Loucy (cell line): Measurements from ENCODE around the gene CYTH1.

Source experiments
- H2AFZ ChIP-seq: fragments of 200-600 bp; sonication (generic); 2 replicates; pipeline ENCODE4 v1.6.0; 2016; ENCODE audit warnings: antibody characterized with exemption, mild to moderate bottlenecking, low read length, moderate library complexity
- H3F3A ChIP-seq: fragments of 200-600 bp; 2 replicates; pipeline ENCODE4 v1.6.0; 2016; ENCODE audit warnings: antibody characterized with exemption, low read depth, mild to moderate bottlenecking
- H3K27me3 ChIP-seq: fragments of 200-600 bp; sonication (generic); 2 replicates; pipeline ENCODE4 v1.6.1; 2014; ENCODE audit warnings: low read length, mild to moderate bottlenecking; ENCODE audit not compliant: insufficient read depth, poor library complexity, severe bottlenecking
- H3K36me3 ChIP-seq: fragments of 200-600 bp; sonication (generic); 2 replicates; pipeline ENCODE4 v1.6.1; 2016; ENCODE audit warnings: low read length; ENCODE audit not compliant: insufficient read depth
- H3K4me1 ChIP-seq: fragments of 200-600 bp; sonication (generic); 2 replicates; pipeline ENCODE4 v1.5.1; 2014; ENCODE audit warnings: low read length, mild to moderate bottlenecking; ENCODE audit not compliant: insufficient read depth, poor library complexity, severe bottlenecking
- H3K4me2 ChIP-seq: fragments of 200-600 bp; sonication (generic); 2 replicates; pipeline ENCODE4 v1.6.0; 2014; ENCODE audit warnings: antibody characterized with exemption, low read length, low read depth, mild to moderate bottlenecking; ENCODE audit not compliant: poor library complexity, severe bottlenecking
- H3K4me3 ChIP-seq: fragments of 200-600 bp; sonication (generic); 2 replicates; pipeline ENCODE4 v1.5.1; 2014; ENCODE audit warnings: low read length, mild to moderate bottlenecking, mixed read lengths; ENCODE audit not compliant: poor library complexity, severe bottlenecking
- H3K79me2 ChIP-seq: fragments of 200-600 bp; sonication (generic); 2 replicates; pipeline ENCODE4 v1.6.1; 2014; ENCODE audit warnings: low read length; ENCODE audit not compliant: insufficient read depth
- H3K9ac ChIP-seq: fragments of 200-600 bp; sonication (generic); 2 replicates; pipeline ENCODE4 v1.6.0; 2014; ENCODE audit warnings: mild to moderate bottlenecking, low read depth, low read length, moderate library complexity; ENCODE audit not compliant: poor library complexity, severe bottlenecking
- H3K9me2 ChIP-seq: fragments of 200-600 bp; sonication (generic); replicated peaks from 2 replicates; pipeline ENCODE4 v1.6.1; 2016; ENCODE audit warnings: low read depth, low read length, mixed read lengths
- H3K9me3 ChIP-seq: fragments of 200-600 bp; sonication (generic); 2 replicates; pipeline ENCODE4 v1.6.1; 2014; ENCODE audit warnings: mild to moderate bottlenecking, antibody characterized with exemption, low read length, low read depth; ENCODE audit not compliant: insufficient read depth
- H4K20me1 ChIP-seq: fragments of 200-600 bp; sonication (generic); 2 replicates; pipeline ENCODE4 v1.6.0; 2014; ENCODE audit warnings: antibody characterized with exemption, low read length, mild to moderate bottlenecking; ENCODE audit not compliant: insufficient read depth, poor library complexity, severe bottlenecking
- CTCF ChIP-seq: fragments of 200-600 bp; sonication (generic); conservative IDR thresholded peaks from 2 replicates; pipeline ENCODE4 v1.5.1; 2014; ENCODE audit warnings: mild to moderate bottlenecking, antibody characterized with exemption, low read length
- EZH2phosphoT487 ChIP-seq: fragments of 200-600 bp; IDR thresholded peaks from 2 replicates; pipeline ENCODE4 v1.6.1; 2018; ENCODE audit warnings: antibody characterized with exemption, mild to moderate bottlenecking, moderate library complexity, borderline replicate concordance

Gene CYTH1

GRCh38 chr17:78640700-78641099 is 141.4 kb downstream of the CYTH1 start:
- H2AFZ ChIP-seq = no peak overlapping the region
- H3F3A ChIP-seq = no peaks in the 10 kb centered on the region
- H3K4me1 ChIP-seq = peaks cover 11% of the 10 kb centered on the region
- H3K9ac ChIP-seq = no peak overlapping the region
- H3K9me3 ChIP-seq = no peaks in the 10 kb centered on the region
- no peak overlapping the region for H3K4me3 ChIP-seq
- no peaks in the 10 kb centered on the region for H3K36me3 ChIP-seq
- no peaks in the 10 kb centered on the region for H3K79me2 ChIP-seq
- no peaks in the 10 kb centered on the region for H3K9me2 ChIP-seq
- H4K20me1 ChIP-seq = no peaks in the 10 kb centered on the region
- no peaks in the 10 kb centered on the region for H3K27me3 ChIP-seq
- TF ChIP-seq EZH2phosphoT487 (no peak), CTCF (no peak)
- no peak overlapping the region for H3K4me2 ChIP-seq

GRCh38 chr17:78637643-78638420 is 144.2 kb downstream of the CYTH1 start:
- Histone ChIP-seq H3K9ac (no peak overlapping the region), H3K4me2 (no peak overlapping the region), H3K4me3 (no peak overlapping the region), H2AFZ (no peak overlapping the region), H3K79me2 (no peaks in the 10 kb centered on the region), H3K9me2 (no peaks in the 10 kb centered on the region), H3K9me3 (no peaks in the 10 kb centered on the region), H3K4me1 (peaks cover 11% of the 10 kb centered on the region), H3K27me3 (no peaks in the 10 kb centered on the region), H4K20me1 (no peaks in the 10 kb centered on the region), H3K36me3 (no peaks in the 10 kb centered on the region), H3F3A (no peaks in the 10 kb centered on the region)
- no peak for TF ChIP-seq CTCF
- no peak for TF ChIP-seq EZH2phosphoT487

GRCh38 chr17:78637146-78637545 is 144.9 kb downstream of the CYTH1 start:
- Histone ChIP-seq H3F3A (no peaks in the 10 kb centered on the region), H3K9ac (no peak overlapping the region), H3K4me1 (peaks cover 11% of the 10 kb centered on the region), H3K4me3 (no peak overlapping the region), H3K27me3 (no peaks in the 10 kb centered on the region), H3K9me2 (no peaks in the 10 kb centered on the region), H3K4me2 (no peak overlapping the region), H3K36me3 (no peaks in the 10 kb centered on the region), H2AFZ (no peak overlapping the region), H4K20me1 (no peaks in the 10 kb centered on the region), H3K9me3 (no peaks in the 10 kb centered on the region), H3K79me2 (no peaks in the 10 kb centered on the region)
- TF ChIP-seq EZH2phosphoT487 (no peak), CTCF (no peak)
